GM21825 (cell line): ENCODE data around the gene MIPEP.
"Not testable (repeated sequence)": the region's sequence is repeated elsewhere in the genome, so short reads cannot be mapped to it uniquely, and the experiment has no call there.

Source experiments
- ATAC-seq: cut with Tn5 transposase; IDR thresholded peaks from one replicate; pipeline ENCODE4 v1.9.1; 2021; ENCODE audit warnings: mild to moderate bottlenecking, moderate library complexity; ENCODE audit not compliant: unreplicated experiment

MIPEP gene

DNA sequence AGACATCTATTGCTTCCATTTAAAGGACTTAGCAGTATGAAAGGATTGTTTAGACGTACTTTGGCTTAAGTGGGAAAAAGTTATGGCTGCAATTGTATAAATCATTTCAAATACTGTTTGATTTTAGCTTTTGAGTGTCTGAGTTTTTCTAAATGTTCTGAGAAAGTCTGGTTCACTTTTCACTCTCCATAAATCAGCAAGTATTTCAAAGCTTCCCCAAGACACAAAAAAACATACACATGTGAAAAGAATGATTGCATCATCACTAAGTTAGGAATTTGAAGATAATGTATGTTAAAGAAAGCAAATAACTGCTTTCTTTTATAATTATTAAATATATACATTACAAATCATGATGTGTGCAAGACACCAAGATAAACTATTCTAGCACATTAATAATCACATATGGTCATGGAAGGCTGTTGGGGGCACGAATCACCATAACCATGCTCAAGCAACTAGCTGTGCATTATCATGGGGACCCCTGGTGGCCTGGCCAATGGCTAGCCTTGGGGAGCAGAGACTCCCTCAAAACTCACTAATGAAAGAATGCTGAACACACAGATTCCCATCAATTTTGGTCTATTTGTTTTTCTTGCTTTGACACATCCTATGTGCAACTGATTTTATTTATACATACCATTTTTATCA lies 111.1 kb downstream of the MIPEP start:
- ATAC-seq, result no peak

DNA sequence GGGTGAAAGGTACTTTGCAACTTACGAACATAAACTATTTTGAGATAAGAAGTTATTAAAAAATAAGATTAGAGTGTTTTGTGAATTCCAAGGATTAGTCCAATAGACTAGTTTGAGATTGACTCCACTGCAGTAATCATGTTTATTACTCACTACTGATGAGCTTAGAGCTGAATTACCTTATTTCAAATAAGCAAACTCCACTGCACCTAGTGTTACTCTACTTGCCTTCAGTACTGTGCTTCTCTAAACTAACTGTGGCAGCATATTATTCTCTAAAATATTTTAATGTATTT lies 111.7 kb downstream of the MIPEP start:
- peak; percentile 11 for ATAC-seq

DNA sequence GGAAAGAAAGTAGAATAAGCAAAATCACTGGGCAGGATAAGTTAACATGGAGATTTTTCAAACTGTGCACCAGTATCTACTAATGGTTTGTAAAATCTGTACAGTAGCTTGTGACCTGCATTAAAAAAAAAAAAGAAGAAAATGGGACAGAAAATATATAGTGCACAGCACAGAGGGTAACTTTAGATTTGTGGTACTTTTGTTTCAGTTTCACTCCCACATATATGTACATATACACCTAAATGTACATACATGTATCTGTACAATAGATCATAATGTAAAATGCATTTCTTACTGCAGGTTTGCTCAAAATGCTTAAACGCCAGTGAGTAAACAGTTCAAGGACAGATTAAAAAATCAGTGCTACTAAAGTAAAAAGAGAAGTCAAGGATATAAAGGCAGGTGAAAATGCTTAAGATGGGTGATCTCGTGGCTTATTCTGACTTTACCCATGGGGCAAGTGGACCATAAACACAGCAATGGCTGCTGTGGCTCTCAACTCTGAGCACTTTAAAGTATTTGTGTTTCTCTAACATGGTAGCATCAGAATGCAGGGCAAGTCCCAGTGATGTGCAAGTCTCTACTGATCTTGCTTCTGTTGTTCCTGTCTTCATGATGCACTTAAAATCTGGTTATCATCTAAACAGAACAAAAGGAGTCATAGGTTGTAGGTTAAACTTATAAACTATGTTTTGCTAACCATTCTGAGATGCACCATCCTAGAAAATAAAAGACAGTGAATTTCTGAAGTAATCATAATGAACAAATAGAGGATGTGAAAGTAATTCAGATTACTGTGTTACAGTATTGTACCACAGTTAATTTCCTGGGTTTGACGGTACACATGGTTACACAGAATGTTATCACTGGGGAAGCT lies 112.3 kb downstream of the MIPEP start:
- ATAC-seq, result peak; percentile 95

DNA sequence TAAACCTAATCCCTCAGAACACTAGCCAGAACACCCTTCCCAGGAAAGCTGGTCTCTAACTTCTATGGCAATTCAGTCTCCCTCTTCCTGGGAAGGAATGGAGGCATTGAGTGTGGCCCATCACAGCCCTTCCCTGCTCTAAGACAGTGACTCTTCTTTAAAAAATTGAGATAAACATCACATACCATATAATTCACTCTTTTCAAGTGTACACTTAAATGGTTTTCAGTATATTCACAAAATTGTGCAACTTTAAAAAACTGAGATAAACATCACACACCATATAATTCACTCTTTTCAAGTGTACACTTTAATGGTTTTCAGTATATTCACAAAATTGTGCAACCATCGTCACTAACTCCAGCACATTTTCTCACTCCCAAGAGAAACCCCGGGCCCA lies 116.5 kb downstream of the MIPEP start:
- no peak for ATAC-seq

DNA sequence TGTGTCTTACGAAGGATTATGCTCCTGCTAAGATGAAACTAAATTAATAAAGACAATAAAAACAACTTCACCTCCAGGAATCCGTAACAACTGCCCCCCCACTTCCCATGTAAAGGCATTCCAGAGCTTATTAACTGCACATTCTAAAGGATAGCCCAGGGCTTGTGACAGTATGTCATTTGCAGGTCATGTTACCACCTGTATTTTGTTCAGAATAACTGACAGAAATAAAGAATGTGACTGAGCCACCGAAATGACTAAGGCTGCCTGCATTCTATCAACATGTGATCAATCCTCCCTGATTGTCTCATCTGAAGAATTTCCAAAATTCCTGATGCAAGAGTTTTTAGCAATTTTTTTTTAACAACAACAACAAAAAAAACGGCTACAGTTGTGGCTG lies 117.2 kb downstream of the MIPEP start:
- no peak for ATAC-seq

DNA sequence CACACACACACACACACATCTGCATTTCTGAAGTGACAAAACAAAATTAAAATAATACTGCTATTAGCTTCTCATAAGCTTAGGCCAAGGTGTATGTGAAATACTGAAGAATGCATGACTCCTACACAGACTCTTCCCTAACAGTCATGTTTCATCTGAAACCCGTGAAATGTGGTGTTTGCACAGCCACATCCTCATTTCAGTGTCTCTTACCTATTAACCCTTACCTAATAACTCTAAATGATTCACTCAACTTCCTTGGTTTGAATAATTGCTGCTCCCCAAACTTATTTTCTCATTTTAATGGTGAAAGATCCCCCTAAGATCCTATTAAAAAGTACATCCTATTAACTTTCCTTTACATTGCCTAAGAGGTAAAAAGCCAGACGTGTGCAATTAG lies 117.6 kb downstream of the MIPEP start:
- peak; percentile 95 for ATAC-seq

DNA sequence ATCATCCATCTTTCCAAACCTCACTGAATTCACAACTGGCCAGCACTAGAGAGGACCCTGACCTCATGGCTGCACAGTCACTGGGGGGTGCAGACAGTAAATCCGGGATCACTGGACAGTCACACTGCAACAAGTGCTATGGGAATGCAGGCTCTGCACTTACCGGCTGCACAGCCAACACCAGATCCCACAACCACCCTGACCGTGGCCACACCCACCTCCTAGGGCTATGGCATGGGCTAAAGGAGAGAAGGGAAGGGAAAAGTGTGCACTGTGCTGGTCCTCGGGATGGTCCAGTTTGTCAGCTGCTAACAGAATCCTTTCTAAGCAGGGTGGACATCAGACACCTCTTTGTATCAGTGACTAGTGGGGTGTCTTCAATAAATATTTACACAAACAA lies 118.2 kb downstream of the MIPEP start:
- no peak for ATAC-seq

DNA sequence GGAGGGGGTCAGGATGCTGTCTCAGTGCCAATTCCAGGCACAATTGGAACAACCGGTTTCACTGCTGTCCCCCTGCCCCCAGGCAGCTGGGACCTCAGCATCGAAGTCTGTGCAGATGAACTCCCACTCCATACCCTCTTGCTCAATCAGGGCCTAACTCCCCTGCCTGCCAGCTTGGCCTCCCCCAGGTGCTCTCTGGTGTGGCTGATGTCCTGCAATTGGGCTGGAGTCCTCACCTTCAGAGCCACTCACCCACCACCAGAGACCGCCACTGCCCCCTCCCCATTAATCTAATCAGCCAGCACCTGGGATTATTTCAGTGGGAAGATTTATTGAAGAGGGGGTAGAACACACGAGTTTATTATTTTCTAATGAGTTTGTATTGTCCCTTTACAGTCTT lies 118.8 kb downstream of the MIPEP start:
- ATAC-seq, result no peak

DNA sequence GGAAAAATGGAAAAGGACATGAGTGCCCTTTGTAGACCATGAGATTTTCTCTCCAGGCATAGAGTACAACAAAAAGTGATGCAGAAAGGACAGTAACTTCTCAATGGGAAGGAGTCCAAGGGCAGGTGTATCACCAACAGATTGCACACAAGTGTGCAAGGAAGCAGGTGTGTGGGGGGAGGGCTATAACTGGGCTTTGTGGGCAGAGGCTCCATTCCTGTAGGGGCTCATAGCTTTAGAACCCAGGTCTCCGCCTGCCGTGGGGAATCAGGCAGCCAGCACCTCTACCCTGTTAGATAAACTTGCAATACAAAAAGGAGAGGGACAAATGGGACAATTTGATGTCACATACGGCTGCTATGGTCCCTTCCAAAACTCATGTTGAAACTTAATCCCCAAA lies 119.8 kb downstream of the MIPEP start:
- no peak for ATAC-seq

DNA sequence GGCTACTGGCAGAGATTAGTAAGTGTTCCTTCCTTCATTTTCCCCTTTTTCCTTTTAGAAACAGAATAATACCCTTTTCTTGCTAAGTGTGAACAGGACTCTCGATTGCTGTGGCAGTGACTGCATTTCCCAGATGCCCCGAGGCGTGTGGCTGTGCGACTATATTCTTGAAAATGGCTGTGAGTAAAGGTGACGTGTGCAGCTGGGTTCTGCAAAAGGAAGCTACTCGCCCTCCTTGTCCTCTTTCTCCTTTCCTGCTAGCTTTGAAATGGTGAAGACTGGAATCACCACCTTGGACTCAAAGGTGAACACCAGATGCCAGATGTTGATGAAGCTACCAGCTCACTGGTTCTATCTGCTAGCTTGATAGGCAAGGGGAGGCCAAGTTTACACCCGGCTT lies 121.4 kb downstream of the MIPEP start:
- ATAC-seq, result no peak

DNA sequence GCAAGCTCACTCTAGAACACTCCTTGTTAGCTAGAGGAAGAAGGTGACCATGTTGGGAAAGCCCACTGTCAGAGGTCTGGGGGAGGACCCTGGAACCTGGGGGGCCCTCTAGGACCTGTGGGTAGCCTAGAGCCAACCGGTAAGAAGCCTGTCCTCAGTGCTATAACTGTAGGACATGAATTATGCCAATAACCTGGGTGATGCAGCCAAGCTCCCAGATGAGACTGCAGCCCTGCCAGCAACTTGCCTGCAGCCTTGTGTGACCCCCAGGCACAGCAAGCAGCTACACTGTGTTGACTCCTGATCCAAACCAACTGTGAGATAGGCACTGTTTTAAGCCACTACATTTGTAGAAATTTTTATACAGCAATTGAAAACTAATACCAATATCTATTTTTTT lies 122.3 kb downstream of the MIPEP start:
- no peak for ATAC-seq

DNA sequence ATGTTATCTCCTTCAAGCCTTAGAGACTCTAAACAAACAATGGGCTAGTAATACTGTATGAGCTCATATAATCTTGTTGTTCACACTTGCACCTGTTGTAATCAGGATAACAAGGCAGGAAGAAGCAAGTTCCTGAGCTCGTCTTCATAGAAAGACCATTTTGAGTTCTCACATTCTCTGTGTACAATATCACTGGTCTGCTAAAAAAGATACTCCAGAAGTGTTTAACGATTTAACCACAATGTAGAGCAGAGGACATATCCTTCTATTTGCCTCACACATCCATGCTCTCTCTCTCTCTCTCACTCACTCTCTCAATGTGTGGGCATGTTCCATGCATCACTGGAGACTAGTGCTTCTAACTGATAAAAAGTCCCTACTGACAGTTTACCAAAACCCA lies 122.9 kb downstream of the MIPEP start:
- ATAC-seq, result no peak

DNA sequence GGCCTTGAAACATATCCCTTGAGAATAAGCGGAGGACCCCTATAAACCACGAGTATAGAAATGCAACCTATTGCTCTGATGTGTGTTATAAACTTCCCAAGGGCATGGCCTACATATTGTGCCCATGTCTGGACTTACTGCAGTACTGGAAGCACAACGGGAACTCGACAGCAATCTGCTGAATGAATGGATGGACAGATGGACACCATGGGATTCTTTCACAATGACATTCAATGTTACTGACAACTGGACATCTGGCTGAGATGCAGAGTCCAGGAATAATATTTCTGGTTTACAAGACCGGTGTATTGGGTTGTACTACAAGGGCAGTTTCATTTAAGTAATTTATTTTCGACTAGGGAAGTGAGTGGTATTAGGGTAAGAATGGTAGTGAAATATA lies 123.7 kb downstream of the MIPEP start:
- no peak for ATAC-seq

DNA sequence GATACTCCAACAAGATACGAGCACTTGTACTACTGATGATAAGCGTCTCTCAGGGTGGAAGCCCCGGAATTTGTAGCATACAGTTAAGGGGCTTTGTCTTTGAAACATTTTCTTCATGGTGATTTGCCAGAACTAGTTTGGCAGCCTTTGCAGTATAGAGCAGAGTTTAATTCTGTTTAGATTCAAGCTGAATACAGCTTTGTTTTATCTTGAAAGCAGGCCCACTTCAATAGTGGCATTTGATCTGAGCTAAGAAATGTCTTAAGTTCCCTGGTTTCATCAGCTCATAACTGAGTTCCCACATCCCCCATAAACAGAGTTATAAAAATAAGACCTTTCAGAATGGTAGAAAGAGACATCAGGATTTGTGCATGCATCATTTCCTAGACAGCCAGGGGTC lies 125.9 kb downstream of the MIPEP start:
- no peak for ATAC-seq

DNA sequence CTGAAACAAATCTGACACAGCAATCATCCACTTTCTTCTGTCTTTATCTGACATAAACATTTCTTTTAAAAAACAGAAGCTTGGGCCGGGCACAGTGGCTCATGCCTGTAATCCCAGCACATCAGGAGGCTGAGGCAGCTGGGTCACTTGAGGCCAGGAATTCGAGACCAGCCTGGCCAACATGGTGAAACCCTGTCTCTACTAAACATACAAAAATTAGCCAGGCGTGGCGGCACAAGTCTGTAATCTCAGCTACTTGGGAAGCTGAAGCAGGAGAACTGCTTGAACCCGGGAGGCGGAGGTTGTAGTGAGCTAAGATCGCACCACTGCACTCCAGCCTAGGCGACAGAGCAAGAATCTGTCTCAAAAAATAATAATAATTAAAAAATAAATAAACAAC lies 127.4 kb downstream of the MIPEP start:
- ATAC-seq, result not testable (repeated sequence)

DNA sequence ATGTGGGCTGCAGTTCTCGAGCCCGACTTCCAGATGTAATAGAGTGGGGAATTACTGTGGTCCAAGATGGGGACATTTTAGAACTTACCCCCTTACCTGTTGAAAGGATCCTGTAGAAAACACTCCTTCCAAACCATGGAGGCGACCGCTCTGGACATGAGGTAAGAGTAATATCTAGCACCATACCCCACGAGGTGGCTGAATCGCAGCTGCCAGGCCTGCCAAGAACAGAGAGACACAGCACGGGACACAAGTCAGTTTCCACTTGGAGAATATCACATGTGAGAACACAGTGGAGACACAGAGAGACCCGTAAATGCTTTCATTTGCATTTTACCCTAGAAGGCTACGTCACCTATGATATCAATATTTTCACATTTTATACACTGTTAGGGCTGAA lies 129.2 kb downstream of the MIPEP start:
- ATAC-seq, result no peak

DNA sequence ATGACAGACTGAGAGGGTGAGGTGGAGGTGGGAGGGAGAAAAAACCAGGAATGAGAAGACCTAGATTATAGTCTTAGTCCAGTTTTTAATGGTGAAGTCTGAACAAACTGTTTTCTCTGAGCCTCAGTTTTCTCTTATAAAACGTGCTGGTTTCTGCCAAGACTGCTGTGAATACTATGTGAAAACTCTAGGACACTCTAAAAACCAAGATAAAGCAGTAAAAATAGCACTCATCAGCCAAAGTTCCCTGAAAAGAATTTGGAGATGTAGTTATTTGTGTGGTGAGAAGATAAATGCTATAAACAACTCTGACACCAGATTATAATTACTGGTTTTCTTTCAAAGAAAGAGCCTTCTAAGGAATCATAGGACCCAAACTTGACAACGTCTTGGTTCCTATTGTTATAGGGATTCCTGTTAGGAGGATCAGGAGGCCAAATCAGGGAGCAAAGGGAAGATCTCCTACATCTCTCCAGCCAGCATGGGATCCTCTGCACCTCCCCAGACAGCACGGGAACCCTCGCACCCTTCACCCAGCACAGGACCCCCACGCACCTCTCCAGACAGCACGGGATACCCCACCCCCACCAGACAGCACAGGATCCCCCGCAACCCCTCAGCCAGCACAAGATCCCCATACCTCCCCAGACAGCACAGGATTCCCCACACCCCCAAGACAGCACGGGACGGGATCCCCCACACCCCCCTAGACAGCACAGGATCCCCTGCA lies 130.2 kb downstream of the MIPEP start:
- no peak for ATAC-seq

DNA sequence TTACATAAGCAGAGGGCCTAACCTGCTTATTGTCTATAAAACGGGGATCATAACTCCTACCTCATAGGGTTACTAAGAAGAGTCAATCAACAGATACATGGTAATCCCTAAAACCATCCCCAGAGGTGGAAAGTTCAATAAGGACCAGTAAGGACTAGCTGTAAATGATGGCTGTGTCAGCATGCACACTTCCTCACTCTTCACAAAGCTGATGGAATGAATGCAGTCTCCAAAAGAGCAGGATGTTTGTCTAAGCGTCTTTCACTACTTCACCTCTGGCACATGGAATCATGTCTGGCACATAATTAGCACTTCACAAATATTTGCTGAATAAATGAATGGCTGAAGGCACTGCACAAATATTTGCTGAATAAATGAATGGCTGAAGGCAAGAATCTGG lies 134.2 kb downstream of the MIPEP start:
- ATAC-seq, result no peak

DNA sequence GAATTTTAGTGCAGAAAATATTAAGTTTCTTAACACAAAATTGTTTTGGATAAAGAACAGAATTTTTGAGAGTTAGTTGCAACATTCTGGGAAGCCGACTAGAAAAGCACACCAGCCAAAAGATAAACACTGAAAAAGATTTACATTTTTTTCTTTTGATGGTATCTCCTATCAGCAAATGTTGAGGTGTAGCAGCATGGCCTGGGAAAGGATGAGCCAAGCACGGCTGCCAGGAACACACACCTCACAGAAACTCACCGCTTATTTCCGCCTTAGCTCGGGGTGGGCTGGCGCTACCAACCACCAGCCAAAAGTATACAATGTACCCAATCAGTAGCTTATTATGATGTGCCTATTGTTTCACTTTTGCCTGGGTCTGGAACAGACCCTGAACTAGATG lies 134.7 kb downstream of the MIPEP start:
- no peak for ATAC-seq

DNA sequence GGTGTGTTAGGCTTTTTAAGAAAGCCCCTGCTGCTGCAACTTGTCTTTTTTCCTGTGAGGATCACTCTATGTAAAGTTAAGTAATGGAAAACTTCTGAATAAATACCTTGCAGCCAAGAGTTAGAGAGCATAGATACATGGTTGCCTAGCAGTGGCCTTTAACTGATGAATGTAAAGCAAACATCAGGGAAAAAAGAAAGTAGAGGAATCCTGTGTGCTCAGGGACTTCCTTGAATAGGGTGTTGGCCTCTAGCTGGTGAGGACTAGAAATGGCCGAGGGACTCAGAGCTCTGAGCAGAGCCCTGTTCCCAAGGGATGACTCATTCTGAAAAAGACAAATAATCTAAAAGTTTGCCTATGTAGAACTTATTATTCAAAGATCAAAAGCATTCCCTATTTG lies 135.7 kb downstream of the MIPEP start:
- no peak for ATAC-seq

DNA sequence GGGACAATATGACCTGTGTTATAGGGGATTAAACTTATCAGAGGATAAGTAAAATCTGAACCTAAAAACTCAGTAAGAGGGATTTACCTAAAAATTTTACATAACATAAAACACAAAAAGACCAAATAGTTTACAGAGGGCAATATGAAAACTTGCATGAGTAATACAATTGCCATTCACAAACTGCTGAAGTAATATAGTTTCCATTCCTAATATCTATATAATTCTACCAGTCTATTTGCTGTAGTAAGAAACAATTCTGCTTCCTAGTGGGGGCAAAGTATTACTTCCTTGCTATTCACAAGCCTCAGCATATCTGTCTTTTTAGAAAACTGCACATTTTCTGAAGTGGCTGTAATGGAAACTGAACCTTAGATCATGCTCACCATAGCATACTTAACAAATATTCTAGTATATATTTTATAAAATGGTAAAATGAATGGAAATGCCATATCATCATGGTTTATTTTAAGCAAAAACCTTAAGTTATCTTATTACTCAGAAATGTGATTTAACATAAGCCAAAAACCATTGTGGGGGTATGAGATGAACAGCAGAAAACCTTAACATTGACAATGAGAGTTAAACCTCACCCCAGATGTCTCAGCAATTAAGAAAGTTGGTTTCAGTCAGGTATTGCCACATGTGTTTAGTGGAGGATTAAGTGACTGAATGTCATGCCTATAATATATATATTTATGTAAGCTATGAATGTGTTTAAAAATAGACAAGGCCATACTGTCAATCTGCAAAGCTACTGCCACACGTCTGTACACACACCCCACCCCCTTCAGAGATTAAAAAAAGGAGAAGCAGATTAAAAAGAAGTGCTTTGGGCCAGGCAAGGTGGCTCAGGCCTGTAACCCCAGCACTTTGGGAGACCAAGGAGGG lies 136.8 kb downstream of the MIPEP start:
- no peak for ATAC-seq
